AG10803 (cell line): ENCODE data around the gene ADRA2C.
A peak's percentile ranks its signal among the peaks of the same experiment; 100 is the strongest.

Experiments used
- DNase-seq: peaks from one replicate; pipeline ENCODE4 v3.0.0; 2010; ENCODE audit warnings: low read depth
- H3K4me3 ChIP-seq: 2 replicates; pipeline ENCODE4 v1.5.1; 2011; ENCODE audit warnings: mild to moderate bottlenecking, low read length, control low read depth
- TF ChIP-seq, protein P1 (sequence below): conservative IDR thresholded peaks from 2 replicates; pipeline ENCODE4 v1.5.1; 2011; ENCODE audit warnings: mild to moderate bottlenecking, low read length, control low read depth, inconsistent platforms

Gene ADRA2C

GRCh38 chr4:3749081-3749480 lies 17.1 kb upstream of the ADRA2C start:
- no peak for DNase-seq
- H3K4me3 ChIP-seq: no peak overlapping the region
- TF ChIP-seq, protein P1, sequence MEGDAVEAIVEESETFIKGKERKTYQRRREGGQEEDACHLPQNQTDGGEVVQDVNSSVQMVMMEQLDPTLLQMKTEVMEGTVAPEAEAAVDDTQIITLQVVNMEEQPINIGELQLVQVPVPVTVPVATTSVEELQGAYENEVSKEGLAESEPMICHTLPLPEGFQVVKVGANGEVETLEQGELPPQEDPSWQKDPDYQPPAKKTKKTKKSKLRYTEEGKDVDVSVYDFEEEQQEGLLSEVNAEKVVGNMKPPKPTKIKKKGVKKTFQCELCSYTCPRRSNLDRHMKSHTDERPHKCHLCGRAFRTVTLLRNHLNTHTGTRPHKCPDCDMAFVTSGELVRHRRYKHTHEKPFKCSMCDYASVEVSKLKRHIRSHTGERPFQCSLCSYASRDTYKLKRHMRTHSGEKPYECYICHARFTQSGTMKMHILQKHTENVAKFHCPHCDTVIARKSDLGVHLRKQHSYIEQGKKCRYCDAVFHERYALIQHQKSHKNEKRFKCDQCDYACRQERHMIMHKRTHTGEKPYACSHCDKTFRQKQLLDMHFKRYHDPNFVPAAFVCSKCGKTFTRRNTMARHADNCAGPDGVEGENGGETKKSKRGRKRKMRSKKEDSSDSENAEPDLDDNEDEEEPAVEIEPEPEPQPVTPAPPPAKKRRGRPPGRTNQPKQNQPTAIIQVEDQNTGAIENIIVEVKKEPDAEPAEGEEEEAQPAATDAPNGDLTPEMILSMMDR: no peak

- no peak overlapping the region for H3K4me3 ChIP-seq
- DNase-seq: no peak
- TF ChIP-seq, protein P1: no peak
Measured at GRCh38 chr4:3750334-3750733, 15.9 kb upstream of the ADRA2C start.

GRCh38 chr4:3752022-3752421 lies 14.2 kb upstream of the ADRA2C start:
- DNase-seq: no peak
- H3K4me3 ChIP-seq: no peak overlapping the region
- TF ChIP-seq, protein P1: no peak

DNA sequence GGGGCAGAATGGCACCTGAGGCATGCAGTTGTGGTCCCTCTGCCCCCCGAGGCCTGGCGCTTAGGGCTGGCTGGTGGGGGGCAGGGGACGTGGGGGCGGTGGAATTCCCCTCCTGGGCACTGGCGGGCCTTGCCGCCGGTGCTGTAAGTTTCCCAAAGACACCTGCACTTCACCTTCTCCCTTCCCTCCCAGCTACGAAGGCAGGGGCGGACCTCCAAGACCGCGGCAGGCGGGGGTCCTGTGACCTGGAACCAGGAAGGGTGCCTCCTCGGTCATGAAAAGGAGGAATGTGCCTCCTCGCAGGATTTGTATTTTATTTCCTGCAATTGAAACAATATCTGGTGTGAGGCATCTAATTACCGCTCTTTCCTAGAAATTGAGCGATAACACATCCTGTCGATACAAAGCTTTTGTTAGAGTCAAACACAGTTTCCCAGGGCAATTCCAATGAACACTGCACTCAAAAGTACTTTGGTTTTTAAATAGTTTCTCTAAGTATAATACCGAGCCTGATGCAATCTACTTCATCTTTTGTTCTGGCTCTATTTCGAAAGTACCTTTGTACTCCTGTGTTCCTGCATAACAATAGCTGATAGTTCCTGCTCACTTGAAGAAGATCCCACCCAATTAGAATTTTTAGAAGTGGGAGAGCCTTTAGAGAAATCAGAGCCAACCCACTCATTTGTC lies 12.3 kb upstream of the ADRA2C start:
- H3K4me3 ChIP-seq: no peak overlapping the region
- no peak for DNase-seq
- TF ChIP-seq, protein P1: no peak

- DNase-seq: no peak
- TF ChIP-seq, protein P1: no peak
- no peak overlapping the region for H3K4me3 ChIP-seq
Measured at GRCh38 chr4:3756343-3757059, 9.7 kb upstream of the ADRA2C start.

DNA sequence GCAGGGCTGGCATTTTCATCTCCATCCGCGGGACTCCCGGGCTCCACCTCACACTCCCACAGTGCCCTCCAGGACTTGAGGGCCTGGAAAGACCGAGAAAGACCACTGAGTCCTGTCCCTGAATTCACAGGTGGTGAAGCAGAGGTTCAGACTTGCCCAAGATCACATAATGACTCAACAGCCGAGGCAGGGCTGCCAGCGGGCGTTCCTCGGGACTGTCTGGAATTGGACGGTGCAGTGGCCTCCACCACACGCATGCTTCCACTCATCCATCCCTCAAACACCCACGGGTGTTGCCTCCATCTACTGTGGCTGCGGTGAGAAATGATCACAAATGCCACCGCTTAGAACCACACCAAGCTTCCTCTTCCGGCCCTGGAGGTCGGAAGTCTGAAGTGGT lies 6.9 kb upstream of the ADRA2C start:
- no peak overlapping the region for H3K4me3 ChIP-seq
- peak; percentile 9 for DNase-seq
- TF ChIP-seq, protein P1: no peak

DNA sequence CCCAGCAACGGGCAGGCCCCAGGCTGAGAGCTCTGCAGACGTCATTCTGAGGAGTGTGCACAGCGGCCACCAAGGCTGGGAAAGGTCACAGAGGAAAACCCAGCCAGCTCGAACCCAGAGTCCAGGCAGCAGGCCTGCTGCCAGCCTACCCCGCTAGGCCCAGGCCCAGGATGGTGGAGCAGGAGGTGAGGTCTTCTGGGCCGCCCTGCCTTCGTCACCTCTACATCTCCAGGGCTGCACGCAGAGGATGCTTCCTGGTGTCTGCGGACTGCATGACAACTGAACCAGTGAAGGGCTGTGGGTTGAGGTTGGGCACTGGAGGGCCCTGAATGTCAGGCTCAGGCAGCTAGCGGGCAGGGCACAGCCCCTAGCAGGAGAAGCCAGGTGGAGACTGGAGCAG lies 5.8 kb upstream of the ADRA2C start:
- TF ChIP-seq, protein P1: no peak
- no peak for DNase-seq
- no peak overlapping the region for H3K4me3 ChIP-seq
